ENCODE measurements around the gene KANSL3. TPM values are rescaled to one million over a fixed set of nuclear protein-coding genes. Genes with fewer than 3 reads are reported as not detected.

KANSL3 gene
- total RNA-seq, 1 donor from 2014 or later: 36.3 TPM

- Mint-ChIP-seq H3K4me1 (ENCODE audit: unreplicated experiment) (no peaks in the 10 kb centered on the region), H3K27ac (ENCODE audit: unreplicated experiment) (no peak overlapping the region), H3K36me3 (ENCODE audit: low read depth, unreplicated experiment) (no peaks in the 10 kb centered on the region), H3K4me3 (ENCODE audit: unreplicated experiment) (no peak overlapping the region), H3K27me3 (ENCODE audit: unreplicated experiment) (peaks cover 2% of the 10 kb centered on the region), H3K9me3 (ENCODE audit: unreplicated experiment) (no peaks in the 10 kb centered on the region)
- no peak for TF ChIP-seq CTCF (IDR thresholded peaks at IDR 0.05; ENCODE audit: unreplicated experiment)
- DNase-seq (ENCODE audit: low spot score): no peak
Measured at GRCh38 chr2:96683972-96684820, 46.1 kb upstream of the KANSL3 start.

- no peak overlapping the region for H3K4me3 Mint-ChIP-seq (ENCODE audit: unreplicated experiment)
- H3K36me3 Mint-ChIP-seq (ENCODE audit: low read depth, unreplicated experiment): no peaks in the 10 kb centered on the region
- H3K9me3 Mint-ChIP-seq (ENCODE audit: unreplicated experiment): no peaks in the 10 kb centered on the region
- no peak overlapping the region for H3K27ac Mint-ChIP-seq (ENCODE audit: unreplicated experiment)
- H3K4me1 Mint-ChIP-seq (ENCODE audit: unreplicated experiment): no peaks in the 10 kb centered on the region
- H3K27me3 Mint-ChIP-seq (ENCODE audit: unreplicated experiment): no peaks in the 10 kb centered on the region
- DNase-seq (ENCODE audit: low spot score): no peak
- TF ChIP-seq CTCF (IDR thresholded peaks at IDR 0.05; ENCODE audit: unreplicated experiment): no peak
Measured at GRCh38 chr2:96683307-96683706, 45.2 kb upstream of the KANSL3 start.

- Mint-ChIP-seq H3K4me3 (ENCODE audit: unreplicated experiment) (no peak overlapping the region), H3K27me3 (ENCODE audit: unreplicated experiment) (no peaks in the 10 kb centered on the region), H3K4me1 (ENCODE audit: unreplicated experiment) (no peaks in the 10 kb centered on the region), H3K36me3 (ENCODE audit: low read depth, unreplicated experiment) (no peaks in the 10 kb centered on the region), H3K27ac (ENCODE audit: unreplicated experiment) (no peak overlapping the region), H3K9me3 (ENCODE audit: unreplicated experiment) (no peaks in the 10 kb centered on the region)
- no peak for DNase-seq (ENCODE audit: low spot score)
- no peak for TF ChIP-seq CTCF (IDR thresholded peaks at IDR 0.05; ENCODE audit: unreplicated experiment)
Measured at GRCh38 chr2:96681540-96681939, 43.4 kb upstream of the KANSL3 start.

GRCh38 chr2:96680561-96681141 is 42.5 kb upstream of the KANSL3 start:
- no peaks in the 10 kb centered on the region for H3K4me1 Mint-ChIP-seq (ENCODE audit: unreplicated experiment)
- H3K4me3 Mint-ChIP-seq (ENCODE audit: unreplicated experiment): no peak overlapping the region
- DNase-seq (ENCODE audit: low spot score): no peak
- no peaks in the 10 kb centered on the region for H3K27me3 Mint-ChIP-seq (ENCODE audit: unreplicated experiment)
- H3K27ac Mint-ChIP-seq (ENCODE audit: unreplicated experiment): no peak overlapping the region
- H3K36me3 Mint-ChIP-seq (ENCODE audit: low read depth, unreplicated experiment): no peaks in the 10 kb centered on the region
- no peak for TF ChIP-seq CTCF (IDR thresholded peaks at IDR 0.05; ENCODE audit: unreplicated experiment)
- no peaks in the 10 kb centered on the region for H3K9me3 Mint-ChIP-seq (ENCODE audit: unreplicated experiment)

GRCh38 chr2:96679848-96680247 is 41.7 kb upstream of the KANSL3 start:
- no peak for TF ChIP-seq CTCF (IDR thresholded peaks at IDR 0.05; ENCODE audit: unreplicated experiment)
- DNase-seq (ENCODE audit: low spot score): no peak
- H3K9me3 Mint-ChIP-seq (ENCODE audit: unreplicated experiment): no peaks in the 10 kb centered on the region
- no peak overlapping the region for H3K4me3 Mint-ChIP-seq (ENCODE audit: unreplicated experiment)
- no peaks in the 10 kb centered on the region for H3K27me3 Mint-ChIP-seq (ENCODE audit: unreplicated experiment)
- no peak overlapping the region for H3K27ac Mint-ChIP-seq (ENCODE audit: unreplicated experiment)
- no peaks in the 10 kb centered on the region for H3K4me1 Mint-ChIP-seq (ENCODE audit: unreplicated experiment)
- H3K36me3 Mint-ChIP-seq (ENCODE audit: low read depth, unreplicated experiment): no peaks in the 10 kb centered on the region
